Activated CD4-positive, alpha-beta memory T cell treated with anti-CD3 and anti-CD28 coated beads for 36 hours (primary cell): Measurements from ENCODE around the gene AFMID. TPM values are rescaled to one million over a fixed set of nuclear protein-coding genes. Genes with fewer than 3 reads are reported as not detected.
"Not testable (repeated sequence)": the region's sequence is repeated elsewhere in the genome, so short reads cannot be mapped to it uniquely, and the experiment has no call there.

Source experiments
- CTCF ChIA-PET: fragments of 350-600 bp; sonication (Branson Sonifier 250); formaldehyde crosslinking; loops from one replicate; lab custom pipeline; 2021; ENCODE audit warnings: antibody characterized with exemption, inconsistent platforms; lab: Charles Lee
- POLR2A ChIA-PET: fragments of 350-600 bp; sonication (Branson Sonifier 250); formaldehyde crosslinking; loops from one replicate; lab custom pipeline; 2021; ENCODE audit warnings: antibody characterized with exemption; lab: Charles Lee
- DNase-seq: peaks from one replicate; pipeline ENCODE4 v3.0.0-alpha.2; 2020
- H3K27ac Mint-ChIP-seq: one replicate; pipeline ENCODE4 v1.8.0; 2021; ENCODE audit warnings: mixed read lengths
- H3K27me3 Mint-ChIP-seq: one replicate; pipeline ENCODE4 v1.8.0; 2021; ENCODE audit warnings: mixed read lengths
- H3K36me3 Mint-ChIP-seq: one replicate; pipeline ENCODE4 v1.8.0; 2021; ENCODE audit warnings: mixed read lengths
- H3K4me1 Mint-ChIP-seq: one replicate; pipeline ENCODE4 v1.8.0; 2021; ENCODE audit warnings: low read depth, mixed read lengths
- H3K4me3 Mint-ChIP-seq: one replicate; pipeline ENCODE4 v1.8.0; 2021; ENCODE audit warnings: mild to moderate bottlenecking, mixed read lengths
- H3K9me3 Mint-ChIP-seq: one replicate; pipeline ENCODE4 v1.8.0; 2021; ENCODE audit warnings: mixed read lengths
- intact Hi-C: fragments of 100-400 bp; cut with micrococcal nuclease; formaldehyde crosslinking; loops from one replicate; pipeline ENCODE4 v1.15.1; 2023
- total RNA-seq, 2 experiments: library from RNA; stranded (reverse); gene quantifications; one replicate each; pipeline ENCODE4 v1.2.3, GENCODE V29; 2021

Gene AFMID
- total RNA-seq, 2 experiments from 2014 or later: 16.8 to 19.0 TPM

DNA sequence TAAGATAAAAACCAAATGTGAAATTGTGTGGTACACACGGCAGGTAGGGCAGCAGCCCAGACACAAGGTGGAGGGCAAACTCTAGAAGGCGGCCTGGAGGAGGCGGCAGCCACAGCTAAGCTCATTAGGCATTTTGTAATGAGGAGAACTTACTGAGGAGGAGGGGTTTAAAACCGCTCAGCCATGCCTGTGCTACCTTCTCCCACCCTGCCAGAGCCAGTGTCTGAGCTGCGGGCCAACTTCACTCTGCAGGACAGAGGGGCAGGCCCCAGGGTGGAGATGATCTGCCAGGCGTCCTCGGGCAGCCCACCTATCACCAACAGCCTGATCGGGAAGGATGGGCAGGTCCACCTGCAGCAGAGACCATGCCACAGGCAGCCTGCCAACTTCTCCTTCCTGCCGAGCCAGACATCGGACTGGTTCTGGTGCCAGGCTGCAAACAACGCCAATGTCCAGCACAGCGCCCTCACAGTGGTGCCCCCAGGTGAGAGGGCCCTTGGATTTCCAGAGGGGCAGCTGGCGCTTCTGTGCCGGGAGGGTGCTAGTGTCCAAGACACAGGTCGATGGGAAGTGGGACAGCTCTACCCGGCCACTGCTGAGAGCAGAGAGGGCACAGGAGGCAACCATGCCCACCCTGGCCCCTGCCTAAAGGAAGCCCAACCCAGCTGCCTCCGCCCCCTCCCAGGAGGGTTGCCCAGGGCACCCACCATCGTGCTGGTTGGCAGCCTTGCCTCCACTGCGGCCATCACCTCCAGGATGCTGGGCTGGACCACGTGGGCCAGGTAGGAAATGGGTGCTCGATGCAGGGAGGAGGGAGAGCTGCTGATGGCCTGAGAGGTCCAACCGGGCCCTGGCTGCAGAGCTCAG, 23.0 kb upstream of the AFMID start:
- ChIA-PET CTCF (no interaction called here), POLR2A (interaction anchor here (0.8 kb wide), 1 partner anchor 34 kb away, joined by 3 read pairs; no protein-coding TSS in a partner anchor)
- no peaks in the 10 kb centered on the region for H3K9me3 Mint-ChIP-seq
- H3K27me3 Mint-ChIP-seq: no peaks in the 10 kb centered on the region
- no peak overlapping the region for H3K4me3 Mint-ChIP-seq
- no peak for DNase-seq
- intact Hi-C loops: no loop called here
- H3K36me3 Mint-ChIP-seq: no peaks in the 10 kb centered on the region
- no peak overlapping the region for H3K27ac Mint-ChIP-seq
- peaks cover 9% of the 10 kb centered on the region for H3K4me1 Mint-ChIP-seq

DNA sequence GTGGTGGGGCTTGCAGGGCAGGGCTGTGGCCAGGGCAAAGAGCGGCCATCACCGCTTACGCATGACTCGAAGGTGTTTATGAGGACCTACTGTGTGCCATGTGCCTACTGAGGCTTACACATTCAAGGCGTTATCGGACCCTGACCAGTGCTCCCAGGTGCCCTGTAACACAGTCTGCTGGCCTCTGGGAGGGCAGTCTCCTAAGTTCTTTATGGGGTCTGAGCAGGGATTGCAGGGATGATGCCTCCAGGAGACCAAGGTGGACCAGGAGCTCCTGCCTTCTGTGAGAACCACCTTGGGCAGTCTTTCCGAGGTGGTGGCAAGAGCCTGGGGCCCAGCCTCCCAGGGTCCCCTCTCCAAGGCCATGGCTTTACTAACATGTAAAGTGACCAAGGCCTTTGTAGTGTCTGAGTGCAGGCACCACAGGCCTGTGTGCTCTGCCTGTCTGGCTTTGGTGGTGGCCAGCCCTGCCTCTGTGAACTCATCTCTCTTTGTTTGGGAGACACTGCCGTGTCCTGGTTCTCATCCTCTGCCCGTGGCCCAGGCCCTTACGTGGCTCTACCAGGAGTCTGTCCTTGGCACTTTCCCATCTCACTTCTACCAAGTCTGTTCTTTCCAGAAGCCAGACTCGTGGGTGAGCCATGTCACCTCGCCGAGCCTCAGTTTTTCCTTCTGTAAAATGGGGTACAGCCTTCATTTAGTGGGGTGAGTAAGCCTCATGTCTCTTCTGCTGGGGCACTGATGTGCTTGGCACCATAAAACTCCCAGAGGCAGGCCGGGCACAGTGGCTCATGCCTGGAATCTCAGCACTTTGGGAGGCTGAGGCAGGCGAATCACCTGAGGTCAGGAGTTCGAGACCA, 22.2 kb upstream of the AFMID start:
- intact Hi-C loops: loop anchor here (5.0 kb wide), 1 partner anchor 33 kb away; the partner anchor contains the start of gene TMC8
- Mint-ChIP-seq H3K9me3 (no peaks in the 10 kb centered on the region), H3K4me3 (no peak overlapping the region), H3K4me1 (peaks cover 10% of the 10 kb centered on the region), H3K36me3 (no peaks in the 10 kb centered on the region), H3K27me3 (no peaks in the 10 kb centered on the region), H3K27ac (no peak overlapping the region)
- ChIA-PET POLR2A (no interaction called here), CTCF (no interaction called here)
- DNase-seq: no peak

DNA sequence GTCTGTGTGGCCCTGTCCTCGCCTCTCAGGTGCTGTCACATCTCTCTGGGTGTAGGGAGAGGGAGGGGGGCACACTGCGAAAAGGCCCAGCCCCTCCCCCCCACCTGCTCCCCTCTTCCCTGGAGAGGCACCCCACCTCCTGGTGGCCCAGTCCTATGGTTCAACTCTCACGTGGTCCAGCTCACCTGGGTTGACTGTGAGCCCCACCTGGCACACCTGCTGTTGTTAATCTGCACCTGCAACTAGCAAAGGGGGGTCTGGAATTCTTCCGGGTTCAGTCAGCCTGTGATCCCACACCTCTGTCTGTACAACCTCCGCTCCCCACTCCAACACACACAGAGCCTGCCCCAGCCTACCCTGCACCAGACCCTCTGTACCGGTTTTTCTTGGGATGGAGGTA, 20.7 kb upstream of the AFMID start:
- no peak for DNase-seq
- POLR2A ChIA-PET: no interaction called here
- intact Hi-C loops: loop anchor here (5.0 kb wide), 1 partner anchor 34 kb away; the partner anchor contains the start of gene TMC8
- Mint-ChIP-seq H3K4me1 (peaks cover 19% of the 10 kb centered on the region), H3K27ac (no peak overlapping the region), H3K4me3 (no peak overlapping the region), H3K27me3 (no peaks in the 10 kb centered on the region), H3K36me3 (peaks cover 1% of the 10 kb centered on the region), H3K9me3 (no peaks in the 10 kb centered on the region)
- CTCF ChIA-PET: no interaction called here

DNA sequence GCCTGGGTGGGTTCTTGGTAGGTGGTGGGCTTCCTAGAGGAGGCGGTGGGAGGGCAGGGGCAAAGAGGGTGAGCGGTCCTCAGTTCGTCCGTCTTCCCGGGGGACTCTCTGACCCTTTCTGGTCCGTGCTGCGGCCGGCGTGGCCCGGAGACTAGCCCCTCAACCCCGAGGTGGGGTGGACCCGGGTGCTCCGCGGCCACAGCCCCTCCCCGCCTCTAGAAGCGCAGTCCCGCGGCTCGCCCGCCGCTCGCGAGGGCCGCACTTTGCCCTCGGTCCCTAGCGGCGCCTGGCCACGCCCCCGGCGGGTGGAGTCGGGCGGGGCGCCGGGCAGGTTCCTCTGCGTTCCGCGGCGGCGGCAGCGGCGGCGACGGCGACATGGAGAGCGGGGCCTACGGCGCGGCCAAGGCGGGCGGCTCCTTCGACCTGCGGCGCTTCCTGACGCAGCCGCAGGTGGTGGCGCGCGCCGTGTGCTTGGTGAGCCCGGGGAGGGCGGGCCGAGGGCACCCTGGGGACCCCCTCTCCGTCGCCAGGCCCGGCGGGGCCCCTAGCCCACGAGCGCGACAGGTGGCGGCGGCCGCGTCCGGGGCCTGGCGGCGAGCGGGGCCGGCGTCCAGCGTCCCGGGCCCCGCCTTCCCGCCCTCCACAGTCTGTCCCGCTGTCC, 18.8 kb upstream of the AFMID start, which contains the start of gene SYNGR2:
Gene SYNGR2, plus strand, starts transcription at position 340 of the 661 bp plus-strand sequence. Its CDS starts 36 bp downstream, at position 376.
- POLR2A ChIA-PET: interaction anchor here (0.6 to 1.3 kb wide), 3 partner anchors 29 to 43 kb away, joined by 3 read pairs; no protein-coding TSS in a partner anchor

DNA sequence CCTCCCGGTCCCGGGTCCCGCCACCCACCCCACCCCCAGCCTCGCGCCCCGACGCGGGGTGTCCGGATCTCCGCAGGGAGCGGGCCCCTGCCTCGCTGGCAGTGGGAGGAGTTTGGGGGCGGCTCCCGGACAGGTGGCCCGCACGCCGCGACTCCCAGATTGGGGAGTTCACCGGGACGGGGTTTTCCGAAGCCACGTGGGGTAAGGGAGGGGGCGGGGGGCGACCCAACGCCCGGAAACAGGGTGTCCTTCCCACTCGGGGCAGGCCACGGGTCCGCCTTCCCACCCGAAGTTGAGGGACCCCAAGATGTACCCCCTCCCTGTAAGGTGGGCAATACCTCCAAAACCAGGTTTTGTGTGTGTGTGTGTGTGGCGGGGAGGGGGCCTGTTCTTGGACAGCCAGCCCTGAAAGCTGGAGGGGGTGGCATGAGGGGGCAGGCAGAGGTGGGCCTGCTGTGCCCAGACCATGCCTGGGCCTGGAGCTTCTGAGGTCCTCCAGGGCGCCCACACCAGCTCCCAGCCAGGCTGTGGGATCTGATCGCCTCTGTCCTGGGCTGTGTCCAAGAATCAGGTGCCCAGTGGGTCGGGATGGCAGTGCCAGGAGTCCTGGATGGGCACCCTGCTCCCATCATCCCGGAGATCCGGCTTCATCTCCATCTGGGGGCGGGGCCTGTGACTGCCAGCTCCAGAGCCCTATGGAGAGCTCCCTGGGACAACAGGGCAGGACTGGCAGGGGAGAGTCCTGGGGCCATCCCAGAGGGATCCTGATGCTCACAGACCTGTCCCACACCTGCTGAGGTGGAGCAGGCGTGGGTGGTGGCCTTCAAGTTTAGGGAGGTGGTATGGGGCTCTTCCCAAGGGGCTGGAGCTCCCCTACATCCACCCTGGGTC, 18.0 kb upstream of the AFMID start:
- Mint-ChIP-seq H3K9me3 (no peaks in the 10 kb centered on the region), H3K4me1 (peaks cover 46% of the 10 kb centered on the region), H3K36me3 (peaks cover 25% of the 10 kb centered on the region), H3K27me3 (no peaks in the 10 kb centered on the region), H3K27ac (peak overlapping the region; percentile 74), H3K4me3 (peak overlapping the region; percentile 72)
- DNase-seq: peak; percentile 72
- intact Hi-C loops: loop anchor here (2.0 to 5.0 kb wide), 3 partner anchors 18 to 56 kb away; partner anchors contain the start of genes AFMID, TK1 and TMC8
- ChIA-PET POLR2A (interaction anchor here (0.6 to 1.3 kb wide), 9 partner anchors 11 to 86 kb away, joined by 3 to 7 read pairs (median 3); partner anchors contain the start of gene TK1), CTCF (interaction anchor here (0.7 to 1.5 kb wide), 4 partner anchors 9 to 32 kb away, joined by 3 to 7 read pairs (median 4); partner anchors contain the start of gene TK1)

More for the DNA sequence above, 18.8 kb upstream of the AFMID start, which contains the start of gene SYNGR2:
- Mint-ChIP-seq H3K27ac (peak within 1 kb of the TSS; percentile 74), H3K9me3 (no peaks in the 10 kb centered on the region), H3K4me3 (peak within 1 kb of the TSS; percentile 72), H3K36me3 (peaks cover 18% of the 10 kb centered on the region), H3K4me1 (peaks cover 38% of the 10 kb centered on the region), H3K27me3 (no peaks in the 10 kb centered on the region)
- intact Hi-C loops: loop anchor here (2.0 to 5.0 kb wide), 3 partner anchors 18 to 56 kb away; partner anchors contain the start of genes AFMID, TK1 and TMC8
- DNase-seq: peak; percentile 89
- CTCF ChIA-PET: no interaction called here

DNA sequence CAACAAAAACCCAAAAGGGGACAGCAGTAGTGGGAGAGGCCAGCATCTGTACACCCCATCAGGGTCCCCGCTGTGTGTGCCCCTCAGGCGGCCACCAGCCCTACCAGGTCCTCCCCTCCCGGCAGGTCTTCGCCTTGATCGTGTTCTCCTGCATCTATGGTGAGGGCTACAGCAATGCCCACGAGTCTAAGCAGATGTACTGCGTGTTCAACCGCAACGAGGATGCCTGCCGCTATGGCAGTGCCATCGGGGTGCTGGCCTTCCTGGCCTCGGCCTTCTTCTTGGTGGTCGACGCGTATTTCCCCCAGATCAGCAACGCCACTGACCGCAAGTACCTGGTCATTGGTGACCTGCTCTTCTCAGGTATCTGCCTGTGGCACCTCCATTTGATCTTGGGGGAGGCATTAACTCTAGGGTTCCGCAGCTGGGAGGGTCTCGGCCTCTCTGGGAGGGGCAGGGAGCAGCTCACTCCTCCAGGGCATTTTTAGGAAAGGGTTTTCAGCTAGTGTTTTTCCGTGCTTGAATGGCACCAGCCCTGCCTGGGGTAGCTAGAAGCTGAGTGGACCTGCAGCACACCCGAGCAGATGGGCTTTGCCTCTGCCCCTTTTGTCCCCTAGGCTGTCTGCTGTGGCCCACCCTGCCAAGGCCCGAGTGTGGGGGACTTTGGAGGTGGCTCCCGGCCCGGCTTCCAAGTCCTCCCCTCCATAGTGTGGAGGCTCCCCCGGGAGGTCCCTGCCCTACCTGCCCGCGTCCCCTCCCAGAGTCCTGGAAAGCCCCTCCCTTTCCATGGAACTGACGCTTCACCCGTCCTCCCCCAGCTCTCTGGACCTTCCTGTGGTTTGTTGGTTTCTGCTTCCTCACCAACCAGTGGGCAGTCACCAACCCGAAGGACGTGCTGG, 16.2 kb upstream of the AFMID start:
- intact Hi-C loops: no loop called here
- peaks cover 33% of the 10 kb centered on the region for H3K36me3 Mint-ChIP-seq
- H3K27ac Mint-ChIP-seq: peak overlapping the region; percentile 34
- no peaks in the 10 kb centered on the region for H3K9me3 Mint-ChIP-seq
- peaks cover 51% of the 10 kb centered on the region for H3K4me1 Mint-ChIP-seq
- ChIA-PET CTCF (interaction anchor here (0.6 kb wide), 1 partner anchor 17 kb away, joined by 3 read pairs; no protein-coding TSS in a partner anchor), POLR2A (no interaction called here)
- no peak for DNase-seq
- peak overlapping the region; percentile 14 for H3K4me3 Mint-ChIP-seq
- H3K27me3 Mint-ChIP-seq: no peaks in the 10 kb centered on the region

DNA sequence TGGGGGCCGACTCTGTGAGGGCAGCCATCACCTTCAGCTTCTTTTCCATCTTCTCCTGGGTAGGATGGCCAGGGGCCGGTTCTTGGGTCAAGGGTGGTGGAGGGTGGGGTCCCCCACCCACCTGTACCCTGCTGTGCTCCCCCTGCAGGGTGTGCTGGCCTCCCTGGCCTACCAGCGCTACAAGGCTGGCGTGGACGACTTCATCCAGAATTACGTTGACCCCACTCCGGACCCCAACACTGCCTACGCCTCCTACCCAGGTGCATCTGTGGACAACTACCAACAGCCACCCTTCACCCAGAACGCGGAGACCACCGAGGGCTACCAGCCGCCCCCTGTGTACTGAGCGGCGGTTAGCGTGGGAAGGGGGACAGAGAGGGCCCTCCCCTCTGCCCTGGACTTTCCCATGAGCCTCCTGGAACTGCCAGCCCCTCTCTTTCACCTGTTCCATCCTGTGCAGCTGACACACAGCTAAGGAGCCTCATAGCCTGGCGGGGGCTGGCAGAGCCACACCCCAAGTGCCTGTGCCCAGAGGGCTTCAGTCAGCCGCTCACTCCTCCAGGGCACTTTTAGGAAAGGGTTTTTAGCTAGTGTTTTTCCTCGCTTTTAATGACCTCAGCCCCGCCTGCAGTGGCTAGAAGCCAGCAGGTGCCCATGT, 15.4 kb upstream of the AFMID start:
- H3K4me3 Mint-ChIP-seq, intact Hi-C loops, DNase-seq, H3K9me3 Mint-ChIP-seq, CTCF ChIA-PET, POLR2A ChIA-PET, H3K27me3 Mint-ChIP-seq: not testable (repeated sequence)
- peak overlapping the region; percentile 86 for H3K27ac Mint-ChIP-seq
- peaks cover 54% of the 10 kb centered on the region for H3K4me1 Mint-ChIP-seq
- H3K36me3 Mint-ChIP-seq: peaks cover 39% of the 10 kb centered on the region

DNA sequence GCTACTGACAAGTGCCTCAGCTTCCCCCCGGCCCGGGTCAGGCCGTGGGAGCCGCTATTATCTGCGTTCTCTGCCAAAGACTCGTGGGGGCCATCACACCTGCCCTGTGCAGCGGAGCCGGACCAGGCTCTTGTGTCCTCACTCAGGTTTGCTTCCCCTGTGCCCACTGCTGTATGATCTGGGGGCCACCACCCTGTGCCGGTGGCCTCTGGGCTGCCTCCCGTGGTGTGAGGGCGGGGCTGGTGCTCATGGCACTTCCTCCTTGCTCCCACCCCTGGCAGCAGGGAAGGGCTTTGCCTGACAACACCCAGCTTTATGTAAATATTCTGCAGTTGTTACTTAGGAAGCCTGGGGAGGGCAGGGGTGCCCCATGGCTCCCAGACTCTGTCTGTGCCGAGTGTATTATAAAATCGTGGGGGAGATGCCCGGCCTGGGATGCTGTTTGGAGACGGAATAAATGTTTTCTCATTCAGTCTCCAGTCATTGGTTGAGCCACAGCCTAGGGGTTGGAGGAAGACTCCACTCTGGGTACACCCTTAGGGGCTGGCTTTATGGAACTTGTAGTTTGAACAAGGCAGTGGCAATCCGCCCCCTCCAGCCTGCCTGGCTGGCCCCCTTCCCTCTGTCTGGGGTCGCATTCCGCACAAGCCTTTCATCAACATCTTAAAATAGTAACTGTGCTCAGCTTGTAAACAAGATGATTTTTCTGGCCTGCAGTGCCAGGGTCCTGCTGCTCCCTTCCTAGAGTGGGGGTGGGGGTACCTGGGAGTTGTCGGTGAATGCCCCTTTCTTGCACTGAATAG, 14.7 kb upstream of the AFMID start:
- no peaks in the 10 kb centered on the region for H3K27me3 Mint-ChIP-seq
- H3K36me3 Mint-ChIP-seq: peaks cover 39% of the 10 kb centered on the region
- H3K4me1 Mint-ChIP-seq: peaks cover 59% of the 10 kb centered on the region
- DNase-seq: no peak
- CTCF ChIA-PET: interaction anchor here (0.6 to 1.0 kb wide), 3 partner anchors 34 to 63 kb away, joined by 3 read pairs; no protein-coding TSS in a partner anchor
- intact Hi-C loops: no loop called here
- peak overlapping the region; percentile 86 for H3K27ac Mint-ChIP-seq
- POLR2A ChIA-PET: interaction anchor here (1.7 kb wide), 1 partner anchor 14 kb away, joined by 4 read pairs; the partner anchor contains the start of gene TK1
- H3K9me3 Mint-ChIP-seq: no peaks in the 10 kb centered on the region
- peak overlapping the region; percentile 14 for H3K4me3 Mint-ChIP-seq
